ENCODE results near the gene SLC25A51. TPM values are rescaled to one million over a fixed set of nuclear protein-coding genes. Genes with fewer than 3 reads are reported as not detected.

SLC25A51 gene
- total and polyA plus RNA-seq, 4 donors = 3.8 to 24.4 (median 9.1) TPM

GRCh38 chr9:37917313-37917731 lies 13.4 kb upstream of the SLC25A51 start:
- Histone ChIP-seq H3K9ac (ENCODE audit: low read depth in 1 of 2, low read length in 2 of 2) (no peak overlapping the region), H3K4me3 (ENCODE audit: low read depth in 1 of 3, low read length in 3 of 3) (no peak overlapping the region), H3K36me3 (ENCODE audit: control insufficient read depth in 4 of 4, insufficient read depth in 3 of 4, low read depth in 1 of 4, low read length in 3 of 4) (peaks cover 0 to 21% (median 12%) of the 10 kb centered on the region in 4 donors), H3K9me3 (ENCODE audit: control insufficient read depth in 4 of 4, low read length in 3 of 4) (no peaks in the 10 kb centered on the region), H3K27ac (ENCODE audit: low read depth in 1 of 2, low read length in 2 of 2) (peak overlapping the region in 1 of 2 donors; percentile 48), H3K4me1 (ENCODE audit: control insufficient read depth in 4 of 4, insufficient read depth in 4 of 4, low read length in 3 of 4) (peaks cover 0 to 6% (median 2%) of the 10 kb centered on the region in 4 donors), H3K27me3 (ENCODE audit: control insufficient read depth in 4 of 4, insufficient read depth in 4 of 4, low read length in 3 of 4) (no peaks in the 10 kb centered on the region)
- WGBS = 78% methylated on average over 8 of the region's 8 CpGs
- no peak for DNase-seq (ENCODE audit: low spot score)
- TF ChIP-seq TAF1 (conservative IDR thresholded peaks at IDR 0.05) = no peak
- TF ChIP-seq NR2F2 (IDR thresholded peaks at IDR 0.05) = peak; percentile 63

- no peak overlapping the region for H3K9ac ChIP-seq (ENCODE audit: low read depth in 1 of 2, low read length in 2 of 2)
- H3K27ac ChIP-seq (ENCODE audit: low read depth in 1 of 2, low read length in 2 of 2) = peak overlapping the region in 1 of 2 donors; percentile 48
- WGBS = 88% methylated on average over 18 of the region's 18 CpGs
- DNase-seq (ENCODE audit: low spot score) = no peak
- no peaks in the 10 kb centered on the region for H3K9me3 ChIP-seq (ENCODE audit: control insufficient read depth in 4 of 4, low read length in 3 of 4)
- TF ChIP-seq REST (IDR thresholded peaks at IDR 0.05) (no peak), FOXA2 (IDR thresholded peaks at IDR 0.05) (no peak), ATF3 (IDR thresholded peaks at IDR 0.05) (no peak), RXRA (IDR thresholded peaks at IDR 0.05) (no peak), JUND (IDR thresholded peaks at IDR 0.05) (no peak), ZBTB33 (IDR thresholded peaks at IDR 0.05) (no peak), NR2F2 (IDR thresholded peaks at IDR 0.05) (no peak), TAF1 (conservative IDR thresholded peaks at IDR 0.05) (no peak), HNF4A (conservative IDR thresholded peaks at IDR 0.05) (no peak), EGR1 (IDR thresholded peaks at IDR 0.05; ENCODE audit: low read depth in 2 of 2) (no peak), YY1 (IDR thresholded peaks at IDR 0.05) (no peak), HNF4G (IDR thresholded peaks at IDR 0.05) (no peak), CTCF (IDR thresholded peaks at IDR 0.05; ENCODE audit: low read depth, low read length, missing input control) (no peak), MAX (IDR thresholded peaks at IDR 0.05) (no peak), FOXA1 (IDR thresholded peaks at IDR 0.05) (no peak), RAD21 (IDR thresholded peaks at IDR 0.05) (no peak), GABPA (IDR thresholded peaks at IDR 0.05 in 1 of 2, conservative IDR thresholded peaks at IDR 0.05 in 1 of 2) (no peak), SP1 (IDR thresholded peaks at IDR 0.05) (no peak)
- no peaks in the 10 kb centered on the region for H3K27me3 ChIP-seq (ENCODE audit: control insufficient read depth in 4 of 4, insufficient read depth in 4 of 4, low read length in 3 of 4)
- H3K36me3 ChIP-seq (ENCODE audit: control insufficient read depth in 4 of 4, insufficient read depth in 3 of 4, low read depth in 1 of 4, low read length in 3 of 4) = peaks cover 0 to 17% (median 8%) of the 10 kb centered on the region in 4 donors
- H3K4me1 ChIP-seq (ENCODE audit: control insufficient read depth in 4 of 4, insufficient read depth in 4 of 4, low read length in 3 of 4) = peaks cover 0 to 6% (median 2%) of the 10 kb centered on the region in 4 donors
- no peak overlapping the region for H3K4me3 ChIP-seq (ENCODE audit: low read depth in 1 of 3, low read length in 3 of 3)
Observed at GRCh38 chr9:37916471-37917312, 12.8 kb upstream of the SLC25A51 start.
